ENCODE data around the gene ITCH.

DNA sequence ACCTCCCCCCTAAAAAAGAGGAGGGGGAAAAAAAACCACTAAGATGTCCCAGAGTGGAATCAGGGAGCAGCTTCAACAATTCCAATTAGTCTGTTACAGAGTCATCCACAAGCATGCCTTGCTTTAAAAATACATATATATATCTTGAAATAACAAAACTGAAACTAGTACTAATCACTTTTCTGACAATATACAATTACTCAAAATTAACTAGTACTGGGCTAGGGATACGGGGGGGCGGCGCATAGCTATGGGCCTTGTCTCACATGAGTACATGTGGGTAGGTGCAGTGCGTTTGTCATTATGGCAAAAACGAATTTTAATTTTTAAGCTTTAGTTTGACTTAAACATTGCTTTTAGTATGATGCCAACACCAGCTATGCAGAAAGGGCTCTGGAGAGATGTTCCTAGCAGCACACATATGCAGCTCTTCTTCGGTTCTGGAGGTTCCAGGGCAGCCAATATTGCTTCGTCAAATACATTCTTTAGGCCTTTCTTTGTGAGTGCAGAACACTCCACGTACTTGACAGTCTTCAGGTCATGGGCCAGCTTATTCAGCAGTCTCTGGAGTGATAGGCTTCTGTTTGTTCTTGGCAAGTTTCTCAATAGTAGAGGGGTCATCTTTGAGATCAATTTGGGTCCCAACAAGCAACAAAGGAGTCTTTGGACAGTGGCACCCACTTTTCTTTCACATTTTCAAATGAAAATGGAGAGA, 38.8 kb downstream of the ITCH start:
- no peak for TF ChIP-seq BHLHE40 (IDR thresholded peaks at IDR 0.05; ENCODE audit: borderline replicate concordance)
- no peak for TF ChIP-seq NFRKB (IDR thresholded peaks at IDR 0.05)
- TF ChIP-seq SUZ12 (IDR thresholded peaks at IDR 0.05): no peak
- TF ChIP-seq SP1 (IDR thresholded peaks at IDR 0.05): no peak
- TF ChIP-seq TARDBP (IDR thresholded peaks at IDR 0.05): no peak
- no peak for TF ChIP-seq LEF1 (IDR thresholded peaks at IDR 0.05; ENCODE audit: borderline replicate concordance)
- no peak for TF ChIP-seq ZNF384 (IDR thresholded peaks at IDR 0.05)
- no peak for TF ChIP-seq FOXA1 (IDR thresholded peaks at IDR 0.05)
